Measurements from ENCODE around the gene GALNT16. TPM values are rescaled to one million over a fixed set of nuclear protein-coding genes. Genes with fewer than 3 reads are reported as not detected.
A peak's percentile ranks its signal among the peaks of the same experiment; 100 is the strongest.

GALNT16 gene
- total and polyA plus RNA-seq, 2 experiments from 2014 or later: 1.7 to 2.6 TPM

DNA sequence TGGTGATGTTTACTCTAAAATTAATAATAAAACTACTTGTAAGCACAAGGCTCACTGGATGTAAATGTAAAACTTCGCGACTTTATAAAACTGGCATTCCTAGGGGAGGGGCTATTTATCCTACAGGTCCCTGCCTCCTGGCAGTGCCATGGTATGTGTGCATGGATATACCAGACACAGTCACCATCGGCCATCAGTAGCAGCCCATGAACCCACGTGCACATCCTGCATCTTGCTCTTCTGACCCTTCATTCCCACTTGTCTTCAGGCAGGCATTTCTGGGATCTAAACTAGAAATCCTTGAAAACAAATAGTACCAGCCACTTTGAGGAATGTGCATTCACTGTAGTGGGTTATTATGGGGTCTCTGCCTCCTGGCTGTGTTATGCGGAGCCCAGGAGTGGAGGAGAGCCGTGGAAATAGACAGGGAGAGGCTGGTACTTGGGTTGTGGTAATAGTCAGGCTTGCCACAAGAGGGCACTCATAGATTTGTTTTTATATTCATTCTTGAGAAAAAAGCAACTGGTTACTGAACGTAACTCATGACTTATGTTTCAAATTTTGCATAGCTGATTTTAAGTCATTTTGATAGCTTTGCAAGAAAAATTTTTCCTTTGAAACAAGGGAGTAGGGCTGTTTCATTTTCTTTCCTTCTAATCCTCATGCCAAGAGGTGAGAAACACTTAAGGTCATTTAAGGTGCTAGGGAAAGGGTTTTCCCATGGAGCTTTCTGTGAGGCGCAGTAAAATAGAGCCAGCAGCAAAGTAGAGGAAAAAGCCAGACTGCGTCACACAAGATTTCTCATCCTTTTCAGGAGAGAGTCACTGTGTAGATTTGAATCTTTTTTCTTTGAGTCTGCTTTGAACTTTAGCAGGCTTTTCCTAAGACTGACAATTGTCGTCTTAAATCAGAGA lies 17.4 kb upstream of the GALNT16 start:
- no peak overlapping the region for H3K4me2 ChIP-seq
- TF ChIP-seq EZH2phosphoT487 (IDR thresholded peaks at IDR 0.05; ENCODE audit: low read depth, severe bottlenecking, unreplicated experiment): no peak
- TF ChIP-seq, protein P1, sequence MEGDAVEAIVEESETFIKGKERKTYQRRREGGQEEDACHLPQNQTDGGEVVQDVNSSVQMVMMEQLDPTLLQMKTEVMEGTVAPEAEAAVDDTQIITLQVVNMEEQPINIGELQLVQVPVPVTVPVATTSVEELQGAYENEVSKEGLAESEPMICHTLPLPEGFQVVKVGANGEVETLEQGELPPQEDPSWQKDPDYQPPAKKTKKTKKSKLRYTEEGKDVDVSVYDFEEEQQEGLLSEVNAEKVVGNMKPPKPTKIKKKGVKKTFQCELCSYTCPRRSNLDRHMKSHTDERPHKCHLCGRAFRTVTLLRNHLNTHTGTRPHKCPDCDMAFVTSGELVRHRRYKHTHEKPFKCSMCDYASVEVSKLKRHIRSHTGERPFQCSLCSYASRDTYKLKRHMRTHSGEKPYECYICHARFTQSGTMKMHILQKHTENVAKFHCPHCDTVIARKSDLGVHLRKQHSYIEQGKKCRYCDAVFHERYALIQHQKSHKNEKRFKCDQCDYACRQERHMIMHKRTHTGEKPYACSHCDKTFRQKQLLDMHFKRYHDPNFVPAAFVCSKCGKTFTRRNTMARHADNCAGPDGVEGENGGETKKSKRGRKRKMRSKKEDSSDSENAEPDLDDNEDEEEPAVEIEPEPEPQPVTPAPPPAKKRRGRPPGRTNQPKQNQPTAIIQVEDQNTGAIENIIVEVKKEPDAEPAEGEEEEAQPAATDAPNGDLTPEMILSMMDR (IDR thresholded peaks at IDR 0.05; ENCODE audit: poor library complexity): peak; percentile 76
- no peaks in the 10 kb centered on the region for H3K36me3 ChIP-seq (replicated peaks; ENCODE audit: insufficient read depth, low read depth)
- peak; percentile 78 for DNase-seq (ENCODE audit: low spot score)
- H3K9me2 ChIP-seq (replicated peaks; ENCODE audit: insufficient read depth): no peaks in the 10 kb centered on the region
- no peaks in the 10 kb centered on the region for H3K79me2 ChIP-seq
- H3K4me1 ChIP-seq (ENCODE audit: insufficient read depth): no peaks in the 10 kb centered on the region
- H3K4me3 ChIP-seq: no peak overlapping the region
- no peaks in the 10 kb centered on the region for H3K9me3 ChIP-seq (ENCODE audit: low read depth)
- no peak overlapping the region for H2AFZ ChIP-seq
- no peaks in the 10 kb centered on the region for H4K20me1 ChIP-seq (ENCODE audit: insufficient read depth, poor library complexity, severe bottlenecking)
- no peak overlapping the region for H3K27ac ChIP-seq
- WGBS (ENCODE audit: low lambda C conversion rate, missing lambda C conversion rate): 68% methylated on average over 10 of the region's 10 CpGs
- H3K27me3 ChIP-seq: no peaks in the 10 kb centered on the region

DNA sequence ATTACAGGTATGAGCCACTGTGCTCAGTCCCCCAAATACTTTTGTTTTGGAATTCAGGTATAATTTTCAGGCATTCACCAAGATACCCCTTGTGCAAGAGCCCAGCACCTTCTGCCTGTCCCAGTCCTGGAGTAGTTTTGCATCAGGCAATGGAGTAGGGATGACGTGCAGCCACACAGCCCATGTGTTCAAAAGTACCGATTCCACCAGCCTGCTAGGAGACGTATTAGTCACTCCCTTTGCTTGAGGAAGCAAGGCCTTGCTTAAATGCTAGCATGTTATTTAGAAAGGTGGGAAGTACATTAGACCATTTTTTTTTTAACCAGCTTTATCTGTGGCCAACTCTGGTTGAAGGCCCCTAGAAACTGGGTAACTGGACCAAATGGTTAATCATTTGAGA lies 15.0 kb upstream of the GALNT16 start:
- Histone ChIP-seq H3K27ac (no peak overlapping the region), H3K4me1 (ENCODE audit: insufficient read depth) (no peaks in the 10 kb centered on the region), H3K9me2 (replicated peaks; ENCODE audit: insufficient read depth) (no peaks in the 10 kb centered on the region), H3K9me3 (ENCODE audit: low read depth) (no peaks in the 10 kb centered on the region), H3K79me2 (no peaks in the 10 kb centered on the region), H3K4me2 (no peak overlapping the region), H2AFZ (no peak overlapping the region), H3K4me3 (no peak overlapping the region), H3K27me3 (no peaks in the 10 kb centered on the region), H4K20me1 (ENCODE audit: insufficient read depth, poor library complexity, severe bottlenecking) (no peaks in the 10 kb centered on the region), H3K36me3 (replicated peaks; ENCODE audit: insufficient read depth, low read depth) (no peaks in the 10 kb centered on the region)
- DNase-seq (ENCODE audit: low spot score): no peak
- 88% methylated on average over 3 of the region's 3 CpGs for WGBS (ENCODE audit: low lambda C conversion rate, missing lambda C conversion rate)
- no peak for TF ChIP-seq EZH2phosphoT487 (IDR thresholded peaks at IDR 0.05; ENCODE audit: low read depth, severe bottlenecking, unreplicated experiment)
- TF ChIP-seq, protein P1 (IDR thresholded peaks at IDR 0.05; ENCODE audit: poor library complexity): no peak
- TF ChIP-seq EZH2 (IDR thresholded peaks at IDR 0.05; ENCODE audit: borderline replicate concordance): no peak

GRCh38 chr14:69246331-69246730 lies 13.6 kb upstream of the GALNT16 start:
- H4K20me1 ChIP-seq (ENCODE audit: insufficient read depth, poor library complexity, severe bottlenecking): no peaks in the 10 kb centered on the region
- H3K4me1 ChIP-seq (ENCODE audit: insufficient read depth): no peaks in the 10 kb centered on the region
- H3K27me3 ChIP-seq: no peaks in the 10 kb centered on the region
- H3K4me3 ChIP-seq: no peak overlapping the region
- H3K9me3 ChIP-seq (ENCODE audit: low read depth): no peaks in the 10 kb centered on the region
- TF ChIP-seq, protein P1 (IDR thresholded peaks at IDR 0.05; ENCODE audit: poor library complexity): no peak
- no peak for TF ChIP-seq EZH2phosphoT487 (IDR thresholded peaks at IDR 0.05; ENCODE audit: low read depth, severe bottlenecking, unreplicated experiment)
- no peak for TF ChIP-seq EZH2 (IDR thresholded peaks at IDR 0.05; ENCODE audit: borderline replicate concordance)
- no peak overlapping the region for H2AFZ ChIP-seq
- no peaks in the 10 kb centered on the region for H3K9me2 ChIP-seq (replicated peaks; ENCODE audit: insufficient read depth)
- H3K36me3 ChIP-seq (replicated peaks; ENCODE audit: insufficient read depth, low read depth): no peaks in the 10 kb centered on the region
- no peak overlapping the region for H3K4me2 ChIP-seq
- no peak for DNase-seq (ENCODE audit: low spot score)
- 88% methylated on average over 3 of the region's 3 CpGs for WGBS (ENCODE audit: low lambda C conversion rate, missing lambda C conversion rate)
- H3K79me2 ChIP-seq: no peaks in the 10 kb centered on the region
- no peak overlapping the region for H3K27ac ChIP-seq
